ENCODE results near the gene VTI1A.

VTI1A gene

DNA sequence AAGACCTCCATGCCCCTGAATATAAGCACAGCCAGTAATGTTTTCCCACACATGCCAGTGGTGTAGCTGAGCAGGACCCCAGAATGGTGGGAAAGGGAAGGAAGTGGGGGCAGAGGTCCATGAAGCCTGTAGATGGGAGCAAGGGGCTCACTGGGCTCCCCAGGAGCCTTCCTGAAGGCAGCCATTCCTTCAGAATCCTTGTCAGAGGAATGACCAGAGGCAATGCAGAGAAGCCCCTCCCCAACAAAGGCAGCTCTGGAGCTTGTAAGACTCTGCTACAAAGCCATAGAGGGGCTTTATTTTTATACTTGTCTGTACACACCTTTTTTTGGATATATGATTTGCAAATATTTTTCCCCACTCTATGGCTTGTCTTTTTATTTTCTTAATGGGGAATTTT lies 338.1 kb downstream of the VTI1A start:
- no peak for DNase-seq (ENCODE audit: low spot score)

DNA sequence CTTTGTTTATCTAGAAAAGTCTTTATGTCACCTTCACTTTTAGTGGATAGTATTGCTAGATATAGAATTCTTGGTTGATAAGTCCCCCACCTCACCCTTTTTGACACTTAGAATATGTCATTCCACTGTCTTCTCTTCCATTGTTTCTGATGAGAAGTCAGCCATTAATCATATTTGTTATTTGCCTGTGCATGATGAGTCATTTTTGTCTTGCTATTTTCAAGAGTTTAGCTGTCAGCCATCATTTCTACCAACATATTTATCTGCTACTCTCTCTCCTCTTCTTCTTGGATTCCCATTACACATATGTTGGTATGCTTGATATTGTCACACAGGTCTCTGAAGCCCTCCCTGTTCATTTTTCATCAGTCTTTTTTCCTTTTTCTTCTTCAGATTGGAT lies 342.2 kb downstream of the VTI1A start:
- DNase-seq (ENCODE audit: low spot score): no peak

DNA sequence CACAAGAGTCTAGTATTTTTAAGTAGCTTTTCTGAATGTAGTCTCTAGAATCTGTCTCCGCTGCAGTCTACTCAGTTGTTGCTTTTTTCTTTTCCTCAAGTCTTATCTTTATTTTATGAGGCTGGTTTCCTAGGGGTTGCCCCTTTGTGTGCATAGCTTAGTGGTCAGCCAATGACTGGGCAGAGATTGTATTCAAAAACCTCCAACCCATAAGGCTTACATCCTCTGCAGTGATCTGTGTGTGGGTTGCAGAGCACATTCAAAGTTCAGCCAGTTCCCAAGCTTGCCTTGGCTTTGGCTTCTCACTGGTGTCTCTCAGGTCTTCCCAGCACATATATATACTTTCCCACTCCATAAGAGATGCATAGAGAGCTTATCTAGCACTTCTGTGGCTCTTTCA lies 343.0 kb downstream of the VTI1A start:
- no peak for DNase-seq (ENCODE audit: low spot score)

DNA sequence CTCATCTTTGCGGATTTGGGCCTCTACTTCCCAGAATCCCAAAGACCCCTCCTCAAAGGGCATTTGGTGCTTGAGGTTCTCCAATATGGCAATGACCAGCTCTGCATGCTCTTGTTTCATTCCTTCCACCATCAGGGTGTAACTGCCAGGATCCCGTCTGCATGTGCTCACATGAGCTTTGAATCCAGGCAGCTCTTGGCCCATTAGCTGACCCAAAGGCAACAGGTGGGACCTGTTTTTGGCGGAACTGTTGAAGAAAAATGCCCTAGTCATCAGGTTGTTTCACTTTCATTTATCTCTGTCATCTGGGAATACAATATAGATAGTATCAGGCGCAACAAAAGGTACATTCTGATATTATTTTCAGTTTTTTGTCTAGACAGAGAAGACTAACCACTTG lies 343.9 kb downstream of the VTI1A start:
- DNase-seq (ENCODE audit: low spot score): no peak

DNA sequence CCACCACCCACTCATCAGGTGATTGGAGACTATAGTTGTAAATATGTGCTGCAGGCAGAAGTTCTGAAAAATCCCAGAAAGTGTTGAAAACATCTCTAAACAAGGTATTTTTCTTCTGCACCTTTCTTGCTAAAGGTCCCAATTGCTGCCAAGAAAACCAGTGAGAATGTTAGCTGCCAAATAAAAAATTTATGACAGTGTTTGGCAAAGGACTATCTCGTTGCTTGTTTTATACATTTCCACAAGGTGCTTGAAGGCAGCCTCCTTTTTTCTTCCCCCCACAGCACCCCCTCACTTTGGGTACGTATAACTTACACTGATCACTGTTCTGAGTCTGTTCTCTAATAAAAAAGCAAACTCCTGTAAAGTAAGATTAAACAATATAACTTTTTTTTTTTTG lies 344.4 kb downstream of the VTI1A start:
- DNase-seq (ENCODE audit: low spot score): no peak

DNA sequence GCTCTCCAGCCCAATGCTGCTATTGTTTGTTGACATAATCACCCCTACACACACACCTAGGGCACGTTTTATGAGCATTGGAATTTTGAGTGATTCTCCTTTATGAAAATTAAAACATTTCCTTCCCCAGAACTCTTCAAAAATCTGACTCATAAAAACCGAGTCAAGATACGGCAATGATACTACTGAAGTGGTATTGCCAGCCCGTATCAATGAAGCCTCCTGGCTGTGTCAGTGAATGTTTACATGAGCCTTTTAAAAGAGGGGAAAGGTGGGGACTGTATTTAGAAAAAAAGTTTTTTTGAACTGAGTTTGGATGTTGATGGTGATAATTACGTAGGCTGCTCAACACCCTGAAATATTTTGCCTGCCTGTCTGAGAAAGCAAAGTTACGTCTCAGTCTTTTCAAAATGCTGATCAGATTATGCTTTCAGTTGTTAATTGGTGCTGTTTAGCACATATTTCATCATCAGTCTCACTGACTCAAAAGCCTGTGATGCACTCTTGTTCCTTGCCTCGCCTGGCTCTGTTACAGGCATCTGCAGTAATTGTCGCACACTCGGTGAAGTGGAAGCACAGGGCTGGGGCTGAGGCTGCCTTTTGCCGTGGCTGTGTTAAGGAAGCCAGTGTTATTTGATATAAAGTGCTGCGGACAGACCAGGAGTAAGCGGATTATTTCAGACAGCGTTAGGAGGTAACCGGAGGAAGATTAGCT lies 345.6 kb downstream of the VTI1A start:
- peak; percentile 75 for DNase-seq (ENCODE audit: low spot score)

DNA sequence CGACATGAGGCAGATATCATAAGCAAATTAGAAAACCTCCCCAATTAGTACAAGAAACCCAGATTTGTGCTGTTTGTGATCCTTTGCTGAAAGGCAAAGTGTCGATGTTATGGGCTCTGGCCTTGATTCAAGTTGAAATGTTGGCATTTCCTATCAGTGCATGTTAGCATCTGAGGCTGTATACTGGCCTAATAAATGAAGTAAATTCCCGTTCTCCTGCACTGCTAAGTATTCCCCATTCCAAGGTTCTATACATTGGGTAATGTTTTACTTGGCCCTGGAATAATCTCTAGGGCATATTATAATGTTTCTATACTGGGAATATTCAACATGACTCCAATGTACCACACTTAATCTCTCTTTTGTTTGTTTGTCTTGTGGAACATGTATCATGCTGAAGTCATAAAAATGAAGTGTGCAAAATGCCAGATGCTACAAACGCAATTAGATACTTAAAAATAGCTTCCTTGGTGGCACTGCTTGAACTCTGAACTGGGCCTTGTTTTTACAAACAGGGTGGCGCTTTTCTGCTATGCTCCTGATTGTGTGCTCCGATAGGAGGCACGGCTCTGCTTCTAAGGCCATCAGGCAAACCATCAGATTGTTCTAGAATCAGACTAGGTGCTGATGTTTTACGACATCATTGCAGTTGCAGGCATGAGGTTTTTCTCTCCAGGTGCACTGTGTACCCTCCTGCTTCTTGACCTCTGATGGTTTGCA lies 346.3 kb downstream of the VTI1A start:
- DNase-seq (ENCODE audit: low spot score): no peak

DNA sequence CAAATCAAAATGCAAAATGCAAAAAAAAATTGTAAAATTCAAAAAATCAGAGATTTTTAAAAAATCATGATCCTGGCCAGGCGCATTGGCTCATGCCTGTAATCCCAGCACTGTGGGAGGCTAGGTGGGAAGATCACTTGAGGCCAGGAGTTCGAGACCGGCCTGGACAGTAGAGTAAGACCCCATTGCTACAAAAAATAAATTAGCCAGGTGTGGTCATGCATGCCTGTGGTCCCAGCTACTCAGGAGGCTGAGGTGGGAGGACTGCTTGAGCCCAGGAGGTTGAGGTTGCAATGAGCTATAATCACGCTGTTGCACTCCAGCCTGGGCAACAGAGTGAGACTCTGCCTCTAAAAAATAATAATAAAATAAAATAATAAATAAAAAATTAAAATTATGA lies 347.2 kb downstream of the VTI1A start:
- no peak for DNase-seq (ENCODE audit: low spot score)

DNA sequence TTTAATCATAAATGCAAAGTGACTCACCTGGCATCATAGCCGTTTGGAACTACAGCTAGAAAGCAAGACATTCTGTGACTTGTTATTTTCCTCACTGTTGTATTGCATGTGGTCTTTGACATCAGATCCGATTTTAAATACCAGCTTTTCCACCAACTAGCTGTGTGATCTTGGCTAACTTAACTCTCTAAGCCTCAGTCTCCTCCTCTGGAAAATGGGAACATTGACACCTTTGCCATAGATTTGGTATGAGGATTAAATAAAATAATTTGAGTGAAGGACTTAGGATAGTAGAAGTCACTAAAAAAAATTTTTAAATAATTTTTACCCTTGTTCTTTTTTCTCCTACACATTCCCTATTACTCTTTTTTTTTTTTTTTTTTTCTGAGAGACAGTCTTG lies 348.1 kb downstream of the VTI1A start:
- DNase-seq (ENCODE audit: low spot score): no peak

DNA sequence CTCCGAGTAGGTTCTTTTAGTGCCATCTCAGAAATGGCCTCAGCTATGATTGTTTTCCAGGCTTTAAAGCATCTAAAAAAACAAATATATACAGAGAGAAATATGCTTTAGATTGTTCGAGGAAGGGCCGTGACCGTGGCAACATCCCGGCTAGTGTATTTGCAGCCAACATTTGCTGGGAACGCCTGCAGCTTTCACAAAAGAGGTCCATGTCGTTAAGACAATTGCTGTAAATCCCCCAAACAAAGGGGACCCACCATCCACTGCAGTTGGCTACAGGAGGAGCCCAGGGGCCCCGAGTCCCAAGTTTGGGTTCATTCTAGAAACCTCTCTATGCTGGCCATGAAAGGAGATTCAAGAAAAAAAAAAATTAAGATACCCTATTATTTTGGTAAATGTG lies 350.2 kb downstream of the VTI1A start:
- DNase-seq (ENCODE audit: low spot score): no peak

DNA sequence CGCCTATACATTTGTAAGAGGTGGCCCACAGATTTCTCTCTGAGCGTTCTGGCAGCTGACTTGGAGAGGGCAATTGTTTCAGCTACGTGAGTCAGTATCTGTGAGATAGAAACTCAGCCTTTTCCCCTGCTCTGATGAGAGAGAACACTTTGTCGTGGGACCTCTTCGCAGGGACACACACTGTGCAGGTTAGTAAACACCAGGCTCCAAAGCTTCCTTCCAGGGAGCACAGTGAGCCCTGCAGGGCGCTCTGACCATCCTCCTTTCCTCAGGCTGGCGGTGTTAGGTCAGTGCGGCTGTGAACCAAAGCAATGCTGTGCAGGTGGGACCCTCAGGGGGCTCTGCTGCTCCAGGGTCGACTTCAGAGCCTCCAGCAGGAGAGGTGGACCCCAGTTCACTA lies 350.8 kb downstream of the VTI1A start:
- no peak for DNase-seq (ENCODE audit: low spot score)

DNA sequence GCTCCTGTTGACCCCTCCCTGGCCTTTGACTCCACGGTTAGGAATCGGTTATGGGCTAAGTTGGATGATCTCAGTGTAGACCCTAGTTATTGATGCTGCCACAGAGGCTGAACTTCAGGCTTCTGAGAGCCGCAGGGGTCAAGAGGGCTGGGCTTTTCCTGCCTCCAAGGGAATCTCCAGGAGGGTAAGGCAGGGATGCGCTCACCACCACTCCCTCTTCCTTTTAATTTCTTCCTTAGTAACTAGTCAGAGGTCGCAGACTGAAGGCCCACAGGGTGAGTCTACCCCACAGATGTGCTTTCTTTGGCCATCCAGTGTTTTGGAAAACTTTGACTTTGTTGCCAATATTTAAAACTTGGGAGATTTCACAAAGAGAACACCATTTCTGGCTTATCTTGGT lies 352.0 kb downstream of the VTI1A start:
- DNase-seq (ENCODE audit: low spot score): no peak

DNA sequence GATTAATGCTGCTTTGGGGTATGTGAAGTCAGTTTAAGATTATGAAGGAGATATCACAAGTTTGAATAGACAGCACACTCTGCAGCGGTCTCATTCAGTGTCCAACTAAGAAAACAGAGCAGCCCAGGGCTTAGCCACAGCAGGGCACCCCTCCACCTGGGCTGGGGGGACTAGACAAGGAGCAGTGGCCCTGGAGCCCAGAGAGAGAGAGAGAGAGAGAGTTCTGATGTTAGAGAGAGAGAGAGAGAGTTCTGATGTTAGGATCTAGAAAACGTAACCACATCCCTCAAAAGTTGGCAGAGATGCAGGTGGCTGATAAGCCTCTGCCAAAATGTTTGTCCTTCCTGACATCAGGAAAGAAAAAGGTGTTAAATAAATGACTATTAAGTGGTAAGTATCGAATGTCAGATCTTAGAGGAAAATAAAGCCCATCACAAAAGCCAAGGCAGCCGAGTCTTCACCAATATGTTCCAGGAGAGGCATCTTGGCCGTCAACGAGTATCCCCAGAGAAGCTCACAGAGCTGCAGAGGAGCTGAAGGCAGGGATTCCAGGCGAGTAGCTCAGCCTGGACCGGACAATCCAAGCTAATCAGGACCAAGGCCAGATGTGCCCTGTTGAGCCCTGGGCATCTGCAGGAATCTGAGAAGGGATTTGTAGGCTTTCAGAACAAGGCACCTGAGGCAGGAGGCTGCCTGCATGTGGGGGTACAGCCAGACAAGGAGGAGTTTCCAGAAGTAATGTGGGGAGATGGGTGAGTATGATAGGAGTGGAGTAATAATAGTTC lies 352.9 kb downstream of the VTI1A start:
- DNase-seq (ENCODE audit: low spot score): no peak

DNA sequence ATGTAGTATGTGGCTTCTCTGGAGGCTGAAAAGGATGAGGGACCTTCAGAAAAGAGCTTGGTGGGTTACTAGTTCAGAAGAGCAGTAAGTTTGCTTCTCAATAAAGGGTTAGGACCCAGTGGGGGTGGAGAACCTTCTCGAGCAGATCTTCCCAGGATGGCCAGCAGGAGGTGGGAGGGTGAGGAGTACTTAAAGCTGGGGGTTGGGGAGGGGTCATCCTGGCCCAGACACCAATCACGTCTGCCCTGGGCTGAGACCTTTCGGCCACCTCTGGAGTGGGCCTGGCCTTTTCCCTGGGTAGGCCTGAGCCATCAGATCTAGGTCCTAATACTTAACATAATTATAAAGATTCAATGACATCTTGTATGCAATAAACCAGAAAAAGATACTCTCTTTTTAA lies 354.0 kb downstream of the VTI1A start:
- no peak for DNase-seq (ENCODE audit: low spot score)

DNA sequence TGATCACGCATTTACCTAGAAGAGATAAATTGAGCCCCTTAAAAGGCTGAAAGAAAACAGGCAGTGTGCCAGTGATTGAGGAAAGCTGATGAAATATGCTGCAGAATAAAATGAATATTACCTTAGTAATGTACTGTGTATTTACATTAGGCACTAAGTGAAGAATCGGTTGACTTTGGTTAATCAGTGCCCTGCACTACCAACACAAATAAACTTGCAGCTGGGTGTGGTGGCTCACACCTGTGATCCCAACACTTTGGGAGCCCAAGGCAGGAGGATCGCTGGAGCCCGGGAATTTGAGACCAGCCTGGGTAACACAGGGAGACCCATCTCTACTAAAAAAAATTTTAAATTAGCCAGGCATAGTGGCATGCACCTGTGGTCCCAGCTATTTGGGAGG lies 354.7 kb downstream of the VTI1A start:
- DNase-seq (ENCODE audit: low spot score): no peak

DNA sequence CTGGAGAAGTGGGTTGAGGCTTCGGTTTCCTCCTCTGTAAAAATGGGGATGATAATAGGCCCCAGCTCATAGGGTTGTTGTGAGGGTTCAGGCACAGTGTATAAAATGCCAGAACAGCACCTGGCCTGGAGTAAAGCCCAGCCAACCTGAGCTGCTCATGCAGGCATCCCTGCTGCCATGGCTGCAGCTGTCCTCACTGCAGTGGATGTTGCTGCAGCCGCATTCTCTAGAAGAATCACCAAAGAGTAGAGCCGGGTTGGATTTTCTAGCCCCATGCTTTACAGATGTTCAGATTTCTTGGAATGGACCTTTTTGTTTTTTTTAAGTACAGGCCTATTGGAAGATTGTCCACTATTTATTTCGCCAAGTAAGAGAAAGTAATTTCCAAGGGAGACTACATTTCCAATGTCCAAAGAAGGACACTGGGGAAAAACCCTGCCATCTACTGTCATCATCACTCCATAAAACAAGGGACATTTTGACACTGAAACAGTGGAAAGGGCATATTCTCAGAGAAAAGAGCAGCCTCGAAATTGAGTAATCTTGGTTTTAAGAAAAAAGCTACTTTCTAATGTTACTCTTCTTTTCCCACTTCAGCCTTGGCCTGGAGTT lies 355.5 kb downstream of the VTI1A start:
- no peak for DNase-seq (ENCODE audit: low spot score)

DNA sequence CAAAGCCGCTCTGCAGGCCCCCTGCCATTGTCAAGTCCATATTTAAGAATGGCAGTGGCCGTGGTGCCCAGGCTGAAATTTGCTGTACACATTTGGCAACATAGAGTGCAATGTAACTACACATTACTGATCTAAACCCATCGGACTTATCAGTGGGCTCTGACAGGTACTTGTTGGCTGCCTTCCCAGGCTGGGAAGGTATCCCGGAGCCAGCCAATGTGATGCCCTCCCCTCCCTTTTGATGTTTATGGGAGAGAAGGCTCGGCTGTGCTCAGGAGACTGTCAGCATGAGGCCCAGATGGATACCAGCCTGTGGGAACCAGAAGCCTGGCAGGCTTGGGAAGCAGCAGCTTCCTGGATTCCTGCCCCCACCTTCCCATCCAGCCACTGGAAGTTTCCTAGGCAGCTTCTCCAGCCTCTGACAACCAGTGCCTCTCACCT lies 357.0 kb downstream of the VTI1A start:
- no peak for DNase-seq (ENCODE audit: low spot score)

DNA sequence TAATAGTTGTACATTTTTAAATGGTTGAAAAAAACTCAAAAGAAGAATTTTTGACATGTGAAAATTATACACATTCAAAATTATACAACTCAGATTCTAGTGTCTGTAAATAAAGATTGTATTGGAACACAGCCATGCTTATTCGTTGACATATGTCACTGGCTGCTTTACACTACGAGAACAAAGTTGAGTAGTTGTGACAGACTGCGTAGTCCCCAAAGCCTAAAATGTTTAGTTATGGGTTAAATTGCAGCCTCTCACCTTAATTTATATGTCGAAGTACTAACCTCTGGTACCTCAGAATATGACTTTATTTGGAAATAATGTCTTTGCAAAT lies 358.2 kb downstream of the VTI1A start:
- DNase-seq (ENCODE audit: low spot score): no peak

DNA sequence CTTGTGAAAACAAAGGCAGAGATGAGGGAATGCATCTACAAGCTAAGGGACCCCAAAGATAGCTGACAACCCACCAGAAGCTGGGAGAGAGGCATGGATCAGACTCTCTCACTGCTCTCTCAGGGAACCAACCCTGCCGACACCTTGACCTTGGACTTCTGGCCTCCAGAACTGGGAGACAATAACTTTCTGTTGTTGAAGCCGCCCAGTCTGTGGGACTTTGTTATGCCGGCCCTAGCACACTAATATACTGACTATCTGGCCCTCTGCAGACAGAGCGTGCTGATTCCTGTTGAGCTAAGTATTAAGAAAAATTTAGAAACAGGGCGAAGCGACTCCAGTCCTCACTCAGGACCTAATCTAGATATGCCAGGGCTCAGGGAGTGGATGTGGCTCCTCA lies 358.7 kb downstream of the VTI1A start:
- no peak for DNase-seq (ENCODE audit: low spot score)

DNA sequence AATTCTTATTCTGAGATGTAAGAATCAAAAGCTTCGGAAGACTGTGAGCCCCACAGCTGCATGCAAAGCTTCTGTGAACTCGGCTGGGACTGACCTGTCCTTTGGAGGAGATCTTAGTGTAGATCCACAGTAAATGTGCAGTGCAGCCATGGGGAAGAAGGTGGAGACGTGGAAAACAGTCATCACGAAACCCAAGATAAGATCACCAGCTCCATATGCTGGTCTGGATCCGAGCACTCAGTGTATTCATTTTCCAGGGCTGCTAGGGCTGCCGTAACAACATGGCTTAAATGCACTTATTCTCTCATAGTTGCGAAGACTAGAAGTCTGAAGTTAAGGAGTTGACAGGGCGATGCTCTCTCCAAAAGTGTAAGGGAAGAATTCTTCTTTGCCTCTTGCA lies 360.0 kb downstream of the VTI1A start:
- no peak for DNase-seq (ENCODE audit: low spot score)

DNA sequence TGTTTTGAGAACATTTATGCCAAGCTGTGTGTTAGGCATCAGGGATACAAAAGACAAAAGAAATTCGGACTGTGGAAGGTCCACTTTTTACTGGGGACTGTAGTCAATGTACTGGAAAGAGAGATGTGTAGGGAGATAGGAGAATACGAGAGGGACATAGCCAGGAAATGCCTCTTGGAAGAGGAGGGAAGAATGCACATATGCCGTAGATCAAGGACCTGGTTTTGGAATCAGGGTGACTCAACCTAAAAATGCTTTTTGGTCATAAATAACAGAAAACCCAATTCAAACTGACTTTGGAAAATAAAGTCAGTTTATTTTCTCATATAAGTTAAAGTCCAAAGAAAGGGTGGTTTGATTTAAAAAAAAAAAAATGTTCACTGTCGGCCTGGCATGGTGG lies 362.7 kb downstream of the VTI1A start:
- no peak for DNase-seq (ENCODE audit: low spot score)

DNA sequence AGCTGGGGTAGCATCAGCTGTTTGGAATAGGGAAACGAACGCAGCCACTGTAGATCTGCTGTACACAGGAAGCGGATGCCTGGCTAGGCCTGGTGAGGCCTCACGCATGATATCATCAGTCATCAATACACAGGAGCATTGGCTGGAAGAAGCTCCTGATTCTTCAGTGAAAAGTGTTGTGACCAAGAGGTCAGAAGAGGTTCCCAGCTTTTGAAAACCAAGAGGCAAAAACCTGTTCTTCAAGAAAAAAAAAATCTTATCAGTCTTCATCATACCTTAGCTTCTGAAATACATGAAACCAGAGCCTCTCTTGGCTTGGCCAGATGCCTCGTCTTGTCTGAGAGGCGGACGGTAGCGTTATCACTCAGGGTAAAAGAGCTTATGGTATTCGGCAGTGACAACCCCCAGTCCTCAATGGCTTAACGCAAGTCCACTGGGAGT lies 363.7 kb downstream of the VTI1A start:
- DNase-seq (ENCODE audit: low spot score): no peak
